CD14-positive monocyte (primary cell): Measurements from ENCODE around the gene DDN. TPM values are rescaled to one million over a fixed set of nuclear protein-coding genes. Genes with fewer than 3 reads are reported as not detected.

Experiments
- DNase-seq, 3 donors: peaks; one replicate each; pipeline ENCODE4 v3.0.0-alpha.2; 2011 to 2022
- H2AFZ ChIP-seq: 2 replicates; pipeline ENCODE4 v1.6.0; 2012; ENCODE audit warnings: mild to moderate bottlenecking, low read depth, low read length, inconsistent platforms; ENCODE audit not compliant: insufficient read depth, poor library complexity, severe bottlenecking
- H3K27ac ChIP-seq, 2 donors: 1 replicate in 1 of 2; 2 replicates in 1 of 2; pipeline ENCODE4 v1.5.1; 2012 to 2013; ENCODE audit warnings: low read length in 2 of 2, control low read depth in 1 of 2, inconsistent platforms in 1 of 2, low read depth in 1 of 2, mild to moderate bottlenecking in 1 of 2
- H3K27me3 ChIP-seq, 2 donors: one replicate each; pipeline versions ENCODE4 v1.6.0 to v1.6.1; 2011 to 2013; ENCODE audit warnings: low read length in 2 of 2; ENCODE audit not compliant: control insufficient read depth in 2 of 2, insufficient read depth in 2 of 2
- H3K36me3 ChIP-seq, 2 donors: replicated peaks in 1 of 2; 1 replicate in 1 of 2; 2 replicates in 1 of 2; pipeline versions ENCODE4 v1.5.1 to v1.6.1; 2012 to 2013; ENCODE audit warnings: low read length in 2 of 2, control low read depth in 1 of 2, inconsistent platforms in 1 of 2, mild to moderate bottlenecking in 1 of 2; ENCODE audit not compliant: insufficient read depth in 2 of 2, control insufficient read depth in 1 of 2
- H3K4me1 ChIP-seq, 2 donors: 1 replicate in 1 of 2; 2 replicates in 1 of 2; pipeline versions ENCODE4 v1.5.1 to v1.6.1; 2012 to 2013; ENCODE audit warnings: low read length in 2 of 2, control low read depth in 1 of 2, inconsistent platforms in 1 of 2, mild to moderate bottlenecking in 1 of 2, moderate library complexity in 1 of 2; ENCODE audit not compliant: insufficient read depth in 2 of 2, control insufficient read depth in 1 of 2
- H3K4me2 ChIP-seq: replicated peaks from 2 replicates; pipeline ENCODE3; 2012; ENCODE audit warnings: low read length, moderate library complexity, mild to moderate bottlenecking; ENCODE audit not compliant: poor library complexity, severe bottlenecking; ENCODE audit errors: extremely low read depth
- H3K4me3 ChIP-seq, 3 experiments: fragments of 200-600 bp in 1 of 3; sonication (generic) in 1 of 3; replicated peaks in 1 of 3; 1 replicate in 2 of 3; 2 replicates in 1 of 3; pipeline ENCODE4 v1.5.1; 2011 to 2013; ENCODE audit warnings: low read length in 3 of 3, mild to moderate bottlenecking in 3 of 3, control low read depth in 2 of 3, low read depth in 2 of 3, inconsistent platforms in 1 of 3, moderate library complexity in 1 of 3
- H3K79me2 ChIP-seq: 2 replicates; pipeline ENCODE4 v1.6.0; 2012; ENCODE audit warnings: mild to moderate bottlenecking, control low read depth, inconsistent platforms, low read length, moderate library complexity; ENCODE audit not compliant: insufficient read depth
- H3K9ac ChIP-seq: 2 replicates; pipeline ENCODE4 v1.6.0; 2017; ENCODE audit warnings: low read length, mild to moderate bottlenecking; ENCODE audit not compliant: insufficient read depth, poor library complexity, severe bottlenecking
- H3K9me3 ChIP-seq, 2 donors: replicated peaks in 1 of 2; 1 replicate in 1 of 2; 2 replicates in 1 of 2; pipeline versions ENCODE4 v1.5.1 to v1.6.1; 2012 to 2013; ENCODE audit warnings: low read length in 2 of 2, control low read depth in 1 of 2; ENCODE audit not compliant: control insufficient read depth in 1 of 2, insufficient read depth in 1 of 2
- H4K20me1 ChIP-seq: 2 replicates; pipeline ENCODE4 v1.6.0; 2012; ENCODE audit warnings: mild to moderate bottlenecking, low read length, control low read depth, moderate library complexity; ENCODE audit not compliant: insufficient read depth
- H3K27ac Mint-ChIP-seq, 7 donors: one replicate each; pipeline ENCODE4 v1.8.0; 2020; ENCODE audit warnings: mild to moderate bottlenecking in 7 of 7, mixed read lengths in 7 of 7, moderate library complexity in 6 of 7, inconsistent platforms in 2 of 7
- H3K27me3 Mint-ChIP-seq, 3 donors: one replicate each; pipeline ENCODE4 v1.8.0; 2021 to 2022; ENCODE audit warnings: low read depth in 3 of 3, mild to moderate bottlenecking in 3 of 3, mixed read lengths in 3 of 3, moderate library complexity in 3 of 3, inconsistent platforms in 1 of 3
- H3K36me3 Mint-ChIP-seq, 2 donors: one replicate each; pipeline ENCODE4 v1.8.0; 2020; ENCODE audit warnings: mixed read lengths in 2 of 2, inconsistent platforms in 1 of 2, mild to moderate bottlenecking in 1 of 2
- H3K4me1 Mint-ChIP-seq: one replicate; pipeline ENCODE4 v1.8.0; 2020; ENCODE audit warnings: mild to moderate bottlenecking, mixed read lengths
- H3K4me3 Mint-ChIP-seq, 2 donors: one replicate each; pipeline ENCODE4 v1.8.0; 2020; ENCODE audit warnings: mild to moderate bottlenecking in 2 of 2, mixed read lengths in 2 of 2, moderate library complexity in 1 of 2
- H3K9me3 Mint-ChIP-seq, 7 donors: one replicate each; pipeline ENCODE4 v1.8.0; 2020 to 2022; ENCODE audit warnings: mixed read lengths in 7 of 7, mild to moderate bottlenecking in 6 of 7, moderate library complexity in 6 of 7, inconsistent platforms in 2 of 7
- CTCF ChIP-seq: fragments of 200-600 bp; IDR thresholded peaks from one replicate; pipeline ENCODE4 v1.8.0; 2022; ENCODE audit warnings: antibody characterized with exemption, mild to moderate bottlenecking
- WGBS: methylation state at CpG from one replicate; pipeline ENCODE4 v1.1.5; 2013; ENCODE audit warnings: missing lambda C conversion rate; ENCODE audit not compliant: insufficient coverage; 5-methylcytosine and 5-hydroxymethylcytosine counted together
- intact Hi-C, 2 donors: fragments of 100-400 bp; cut with micrococcal nuclease; formaldehyde crosslinking; loops; one replicate each; pipeline versions ENCODE4 v1.15.0 to v1.15.1; 2023
- polyA plus RNA-seq, 3 donors: library from polyadenylated mRNA; depleted of rRNA in 1 of 3; unstranded in 2 of 3; stranded (reverse) in 1 of 3; fragments of 300-500 nt in 2 of 3; fragments of >200 nt in 1 of 3; fragmentation: Illumina TruSeq in 2 of 3; gene quantifications; 1 replicate in 2 of 3; 2 replicates in 1 of 3; pipeline ENCODE4 v1.2.3, GENCODE V29; 2012 to 2021

DDN gene
- polyA plus RNA-seq, 3 donors, result 0.27 TPM; not detected in 2

- no peaks in the 10 kb centered on the region for H3K79me2 ChIP-seq
- H3K36me3 ChIP-seq, result no peaks in the 10 kb centered on the region
- no peak overlapping the region for H2AFZ ChIP-seq
- DNase-seq, result no peak
- no peaks in the 10 kb centered on the region for H4K20me1 ChIP-seq
- peaks cover 0 to 28% (median 3%) of the 10 kb centered on the region in 7 donors for H3K9me3 Mint-ChIP-seq
- H3K9me3 ChIP-seq, result peaks cover 0 to 3% of the 10 kb centered on the region in 2 donors
- peaks cover 47 to 80% of the 10 kb centered on the region in 2 donors for H3K27me3 ChIP-seq
- peak overlapping the region in 1 of 2 donors; percentile 62 for H3K4me3 Mint-ChIP-seq
- H3K27ac Mint-ChIP-seq, result no peak overlapping the region
- H3K4me2 ChIP-seq, result no peak overlapping the region
- H3K27ac ChIP-seq, result no peak overlapping the region
- no peak overlapping the region for H3K4me3 ChIP-seq
- H3K4me1 ChIP-seq, result peaks cover 26 to 31% of the 10 kb centered on the region in 2 donors
- no peak overlapping the region for H3K9ac ChIP-seq
- intact Hi-C loops, result loop anchor here in 1 of 2 donors (10.0 kb wide), 1 partner anchor 51 kb away; no protein-coding TSS in a partner anchor
- H3K4me1 Mint-ChIP-seq, result peaks cover 27% of the 10 kb centered on the region
- H3K27me3 Mint-ChIP-seq, result peaks cover 73 to 93% (median 83%) of the 10 kb centered on the region in 3 donors
- TF ChIP-seq CTCF, result no peak
- 56% methylated on average over 2 of the region's 3 CpGs for WGBS
- H3K36me3 Mint-ChIP-seq, result peaks cover 5 to 18% of the 10 kb centered on the region in 2 donors
Observed at GRCh38 chr12:48993787-48994186, 5.4 kb downstream of the DDN start.

- no peak overlapping the region for H3K4me2 ChIP-seq
- no peak overlapping the region for H3K27ac ChIP-seq
- no peak overlapping the region for H3K4me3 Mint-ChIP-seq
- H3K4me3 ChIP-seq, result no peak overlapping the region
- TF ChIP-seq CTCF, result no peak
- H3K9ac ChIP-seq, result no peak overlapping the region
- H4K20me1 ChIP-seq, result no peaks in the 10 kb centered on the region
- peaks cover 7 to 8% of the 10 kb centered on the region in 2 donors for H3K4me1 ChIP-seq
- H3K27ac Mint-ChIP-seq, result no peak overlapping the region
- no peaks in the 10 kb centered on the region for H3K9me3 ChIP-seq
- intact Hi-C loops, result loop anchor here in 1 of 2 donors (10.0 kb wide), 1 partner anchor 53 kb away; no protein-coding TSS in a partner anchor
- no peak for DNase-seq
- peaks cover 68 to 93% (median 82%) of the 10 kb centered on the region in 3 donors for H3K27me3 Mint-ChIP-seq
- H3K79me2 ChIP-seq, result no peaks in the 10 kb centered on the region
- peaks cover 43 to 79% of the 10 kb centered on the region in 2 donors for H3K27me3 ChIP-seq
- peaks cover 16% of the 10 kb centered on the region for H3K4me1 Mint-ChIP-seq
- H3K36me3 Mint-ChIP-seq, result peaks cover 4 to 16% of the 10 kb centered on the region in 2 donors
- H2AFZ ChIP-seq, result no peak overlapping the region
- peaks cover 0 to 13% (median 2%) of the 10 kb centered on the region in 7 donors for H3K9me3 Mint-ChIP-seq
- WGBS, result 60% methylated on average over 5 of the region's 8 CpGs
- H3K36me3 ChIP-seq, result no peaks in the 10 kb centered on the region
Observed at GRCh38 chr12:48991247-48992050, 7.7 kb downstream of the DDN start.
